ENCODE results near the gene RNF207. TPM values are rescaled to one million over a fixed set of nuclear protein-coding genes. Genes with fewer than 3 reads are reported as not detected.

Gene RNF207
- total RNA-seq, 1 donor from 2014 or later, result 20.1 TPM

DNA sequence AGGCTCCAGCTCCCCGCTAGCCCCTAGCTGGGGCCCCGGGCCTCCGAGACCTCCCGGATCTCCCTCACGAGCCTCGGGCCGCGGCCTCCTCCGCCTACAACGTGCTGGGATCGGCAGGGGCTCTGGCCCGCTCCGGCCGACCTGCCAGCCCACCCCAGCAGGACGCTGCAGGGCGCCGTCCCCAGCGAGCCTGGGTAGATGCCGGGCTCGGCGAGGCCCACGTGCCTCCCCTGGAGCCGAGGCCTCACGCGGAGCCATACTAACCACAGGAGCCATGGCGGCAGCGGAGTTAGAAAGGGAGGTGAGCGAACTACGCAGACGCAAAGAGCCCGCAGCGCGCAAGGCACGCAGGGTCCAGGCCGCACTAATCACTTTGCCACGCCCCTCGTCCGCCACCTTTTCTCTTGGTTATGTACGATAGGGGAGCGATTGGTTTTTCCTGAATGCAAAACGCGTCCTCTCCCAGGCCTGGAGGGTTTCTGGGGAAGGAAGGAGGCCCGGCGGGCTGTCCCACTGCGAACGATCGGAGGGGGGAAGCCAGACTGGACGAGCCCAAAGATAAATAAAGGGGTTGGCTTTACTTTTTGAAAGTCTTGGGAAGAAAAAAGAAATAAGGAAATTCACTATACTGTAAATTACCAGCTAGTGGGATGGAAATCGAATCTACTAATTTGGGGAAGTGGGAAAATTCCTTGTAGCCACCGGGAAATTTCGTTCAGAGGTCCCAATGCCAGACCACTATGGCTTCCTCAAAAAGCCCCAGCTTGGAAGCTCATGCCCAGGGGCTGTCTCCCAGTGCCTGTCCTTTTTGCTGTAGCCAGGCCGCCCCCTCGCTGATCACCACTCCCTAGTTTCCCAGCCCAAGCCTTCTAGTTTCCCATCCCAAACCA lies 6.4 kb upstream of the RNF207 start, which contains the start of gene RPL22:
TSS of gene RPL22 (minus strand) at position 298 of the 890 bp plus-strand sequence. CDS start at position 276, 22 bp downstream.
- TF ChIP-seq, protein P1, sequence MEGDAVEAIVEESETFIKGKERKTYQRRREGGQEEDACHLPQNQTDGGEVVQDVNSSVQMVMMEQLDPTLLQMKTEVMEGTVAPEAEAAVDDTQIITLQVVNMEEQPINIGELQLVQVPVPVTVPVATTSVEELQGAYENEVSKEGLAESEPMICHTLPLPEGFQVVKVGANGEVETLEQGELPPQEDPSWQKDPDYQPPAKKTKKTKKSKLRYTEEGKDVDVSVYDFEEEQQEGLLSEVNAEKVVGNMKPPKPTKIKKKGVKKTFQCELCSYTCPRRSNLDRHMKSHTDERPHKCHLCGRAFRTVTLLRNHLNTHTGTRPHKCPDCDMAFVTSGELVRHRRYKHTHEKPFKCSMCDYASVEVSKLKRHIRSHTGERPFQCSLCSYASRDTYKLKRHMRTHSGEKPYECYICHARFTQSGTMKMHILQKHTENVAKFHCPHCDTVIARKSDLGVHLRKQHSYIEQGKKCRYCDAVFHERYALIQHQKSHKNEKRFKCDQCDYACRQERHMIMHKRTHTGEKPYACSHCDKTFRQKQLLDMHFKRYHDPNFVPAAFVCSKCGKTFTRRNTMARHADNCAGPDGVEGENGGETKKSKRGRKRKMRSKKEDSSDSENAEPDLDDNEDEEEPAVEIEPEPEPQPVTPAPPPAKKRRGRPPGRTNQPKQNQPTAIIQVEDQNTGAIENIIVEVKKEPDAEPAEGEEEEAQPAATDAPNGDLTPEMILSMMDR (IDR thresholded peaks at IDR 0.05; ENCODE audit: insufficient read depth, low read length, poor library complexity, severe bottlenecking), result no peak
- Histone ChIP-seq H3K27me3 (ENCODE audit: control insufficient read depth, insufficient read depth, low read length) (no peaks in the 10 kb centered on the region), H3K36me3 (ENCODE audit: control insufficient read depth, insufficient read depth, low read length) (peaks cover 1% of the 10 kb centered on the region), H3K4me3 (ENCODE audit: low read depth, low read length) (peak within 1 kb of the TSS; percentile 97)
- DNase-seq (ENCODE audit: low read depth), result peak; percentile 97

- no peaks in the 10 kb centered on the region for H3K27me3 ChIP-seq (ENCODE audit: control insufficient read depth, insufficient read depth, low read length)
- TF ChIP-seq, protein P1 (IDR thresholded peaks at IDR 0.05; ENCODE audit: insufficient read depth, low read length, poor library complexity, severe bottlenecking), result no peak
- H3K36me3 ChIP-seq (ENCODE audit: control insufficient read depth, insufficient read depth, low read length), result peaks cover 1% of the 10 kb centered on the region
- peak overlapping the region; percentile 97 for H3K4me3 ChIP-seq (ENCODE audit: low read depth, low read length)
- no peak for DNase-seq (ENCODE audit: low read depth)
Measured at GRCh38 chr1:6200188-6200809, 5.6 kb upstream of the RNF207 start.

DNA sequence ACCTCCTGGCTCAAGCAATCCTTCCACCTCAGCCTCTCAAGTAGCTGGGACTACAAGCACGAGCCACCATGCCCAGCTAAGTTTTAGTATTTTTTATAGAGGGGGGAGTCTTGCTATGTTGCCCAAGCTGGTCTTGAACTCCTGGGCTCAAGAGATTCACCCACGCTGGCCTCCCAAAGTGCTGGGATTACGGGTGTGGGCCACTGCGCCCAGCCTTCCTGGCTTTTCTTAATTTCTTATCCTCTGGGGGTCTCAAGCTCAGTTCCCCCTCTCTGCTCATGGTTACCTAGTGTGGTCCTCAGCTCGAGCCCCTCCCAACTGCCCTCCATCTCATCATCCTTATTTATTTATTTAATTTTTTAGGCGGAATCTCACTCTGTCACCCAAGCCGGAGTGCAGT lies 3.7 kb upstream of the RNF207 start:
- H3K4me3 ChIP-seq (ENCODE audit: low read depth, low read length), result no peak overlapping the region
- TF ChIP-seq, protein P1 (IDR thresholded peaks at IDR 0.05; ENCODE audit: insufficient read depth, low read length, poor library complexity, severe bottlenecking), result no peak
- no peaks in the 10 kb centered on the region for H3K36me3 ChIP-seq (ENCODE audit: control insufficient read depth, insufficient read depth, low read length)
- H3K27me3 ChIP-seq (ENCODE audit: control insufficient read depth, insufficient read depth, low read length), result no peaks in the 10 kb centered on the region
- DNase-seq (ENCODE audit: low read depth), result no peak

DNA sequence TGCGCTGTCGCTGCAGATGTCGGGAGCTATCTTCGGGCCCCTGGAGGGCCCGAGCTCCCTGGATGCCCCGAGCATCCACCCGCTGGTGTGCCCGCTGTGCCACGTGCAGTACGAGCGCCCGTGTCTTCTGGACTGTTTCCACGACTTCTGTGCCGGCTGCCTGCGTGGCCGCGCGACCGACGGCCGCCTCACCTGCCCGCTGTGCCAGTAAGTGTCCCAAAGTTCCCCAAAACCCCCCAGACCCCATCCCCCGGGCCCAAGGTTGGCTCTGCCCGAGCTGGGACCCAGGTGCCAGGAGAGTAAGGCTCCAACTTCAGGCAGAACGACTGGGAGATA lies 569 bp downstream of the RNF207 start:
- DNase-seq (ENCODE audit: low read depth), result no peak
- no peaks in the 10 kb centered on the region for H3K36me3 ChIP-seq (ENCODE audit: control insufficient read depth, insufficient read depth, low read length)
- TF ChIP-seq, protein P1 (IDR thresholded peaks at IDR 0.05; ENCODE audit: insufficient read depth, low read length, poor library complexity, severe bottlenecking), result no peak
- H3K4me3 ChIP-seq (ENCODE audit: low read depth, low read length), result peak overlapping the region; percentile 67
- H3K27me3 ChIP-seq (ENCODE audit: control insufficient read depth, insufficient read depth, low read length), result no peaks in the 10 kb centered on the region

- peak overlapping the region; percentile 67 for H3K4me3 ChIP-seq (ENCODE audit: low read depth, low read length)
- no peaks in the 10 kb centered on the region for H3K36me3 ChIP-seq (ENCODE audit: control insufficient read depth, insufficient read depth, low read length)
- no peak for DNase-seq (ENCODE audit: low read depth)
- no peaks in the 10 kb centered on the region for H3K27me3 ChIP-seq (ENCODE audit: control insufficient read depth, insufficient read depth, low read length)
- TF ChIP-seq, protein P1 (IDR thresholded peaks at IDR 0.05; ENCODE audit: insufficient read depth, low read length, poor library complexity, severe bottlenecking), result no peak
Measured at GRCh38 chr1:6207075-6207885, 1.4 kb downstream of the RNF207 start.

Measured in kidney epithelial cell (primary cell).